ENCODE data around the gene PJA1. TPM values are rescaled to one million over a fixed set of nuclear protein-coding genes. Genes with fewer than 3 reads are reported as not detected.

Gene PJA1
- total RNA-seq, 2 experiments from 2014 or later, result 15.4 to 19.5 TPM

DNA sequence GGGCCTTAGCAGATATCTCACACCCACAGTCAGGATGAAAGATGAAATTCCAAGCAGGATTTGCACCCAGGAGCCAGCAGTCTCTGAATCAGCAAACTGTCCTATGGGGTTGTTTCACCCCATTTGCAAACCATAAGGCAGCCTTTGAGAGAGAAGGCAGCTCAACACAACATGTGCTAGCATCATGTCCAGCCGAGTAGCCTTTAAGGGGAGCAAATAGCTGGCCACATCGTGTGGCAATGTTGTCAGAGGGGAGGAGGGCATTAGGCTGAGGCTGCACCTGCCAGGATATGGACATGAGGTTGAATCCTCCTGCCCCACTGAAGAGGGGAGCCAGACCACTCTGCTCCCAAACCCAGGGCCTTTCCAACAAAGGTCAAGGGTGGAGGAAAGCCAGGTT is 20.6 kb upstream of the PJA1 start:
- CTCF ChIA-PET, result no interaction called here
- no peak for DNase-seq
- H3K36me3 Mint-ChIP-seq (ENCODE audit: low read depth), result no peaks in the 10 kb centered on the region
- no peak overlapping the region for H3K27ac Mint-ChIP-seq
- H3K4me3 Mint-ChIP-seq, result no peak overlapping the region
- POLR2A ChIA-PET, result no interaction called here
- no peaks in the 10 kb centered on the region for H3K27me3 Mint-ChIP-seq
- no peaks in the 10 kb centered on the region for H3K9me3 Mint-ChIP-seq
- no peaks in the 10 kb centered on the region for H3K4me1 Mint-ChIP-seq

GRCh38 chrX:69185141-69185540 is 19.9 kb upstream of the PJA1 start:
- Mint-ChIP-seq H3K9me3 (no peaks in the 10 kb centered on the region), H3K4me3 (no peak overlapping the region), H3K27me3 (peaks cover under 1% of the 10 kb centered on the region), H3K4me1 (no peaks in the 10 kb centered on the region), H3K36me3 (ENCODE audit: low read depth) (no peaks in the 10 kb centered on the region), H3K27ac (no peak overlapping the region)
- no peak for DNase-seq
- ChIA-PET POLR2A (no interaction called here), CTCF (no interaction called here)

DNA sequence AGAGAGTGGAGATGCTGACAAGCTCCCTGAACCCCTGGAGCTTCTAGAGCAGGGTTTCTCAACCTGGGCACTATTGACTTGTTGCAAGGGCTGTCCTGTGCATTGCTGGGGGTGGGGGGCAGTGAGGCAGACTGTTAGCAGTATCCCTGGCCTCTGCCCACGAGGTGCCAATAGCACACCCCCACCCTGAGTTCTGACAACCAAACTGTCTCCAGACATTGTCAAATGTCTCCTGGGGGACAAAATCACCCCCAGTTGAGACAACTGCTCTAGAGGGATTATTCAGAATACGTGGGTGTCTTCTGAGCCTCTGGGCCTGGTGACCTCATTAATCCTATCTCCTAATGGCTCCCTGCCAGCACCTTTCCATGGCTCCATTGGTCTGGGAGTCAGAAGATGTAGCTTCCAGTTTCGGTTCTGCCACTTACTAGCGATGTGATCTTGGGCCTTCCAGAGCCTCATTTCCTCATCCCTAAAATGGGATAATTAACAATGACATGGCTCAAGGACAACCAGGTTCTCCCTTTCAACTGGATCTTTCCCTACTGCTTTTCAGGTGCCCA is 17.6 kb upstream of the PJA1 start:
- Mint-ChIP-seq H3K9me3 (no peaks in the 10 kb centered on the region), H3K27ac (no peak overlapping the region), H3K4me3 (no peak overlapping the region), H3K27me3 (peaks cover 2% of the 10 kb centered on the region), H3K4me1 (no peaks in the 10 kb centered on the region), H3K36me3 (ENCODE audit: low read depth) (no peaks in the 10 kb centered on the region)
- ChIA-PET POLR2A (interaction anchor here (0.5 kb wide), 1 partner anchor 354 kb away, joined by 3 read pairs; the partner anchor contains the start of gene EFNB1), CTCF (no interaction called here)
- DNase-seq, result no peak

DNA sequence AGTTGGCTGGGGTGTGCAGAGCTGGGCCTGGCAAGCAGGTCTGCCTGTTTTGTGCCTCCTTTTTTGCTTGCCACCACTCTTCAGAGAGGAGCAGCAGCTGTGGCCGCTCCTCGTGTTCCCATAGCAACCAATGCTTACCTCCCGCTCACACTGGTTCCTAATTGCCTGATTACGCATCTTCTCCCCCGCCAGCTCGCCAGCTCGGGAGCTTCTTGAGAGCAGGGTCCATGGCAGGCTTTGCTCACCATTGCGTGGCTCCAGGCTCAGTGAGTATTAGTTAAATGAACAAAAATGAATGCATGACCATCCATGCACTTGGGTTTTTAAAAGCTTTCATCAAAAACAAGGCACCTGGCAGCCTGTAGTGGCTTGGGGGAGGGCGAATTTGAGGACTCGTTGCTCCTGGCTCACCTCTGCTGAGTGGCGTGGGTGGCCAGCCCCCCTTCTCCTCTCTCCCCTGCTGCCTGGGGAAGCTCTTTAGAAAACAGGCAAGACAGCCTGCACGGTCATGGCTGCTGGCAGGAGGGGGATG is 14.2 kb upstream of the PJA1 start:
- H3K36me3 Mint-ChIP-seq (ENCODE audit: low read depth), result no peaks in the 10 kb centered on the region
- CTCF ChIA-PET, result no interaction called here
- H3K27ac Mint-ChIP-seq, result no peak overlapping the region
- peaks cover 2% of the 10 kb centered on the region for H3K27me3 Mint-ChIP-seq
- H3K4me3 Mint-ChIP-seq, result no peak overlapping the region
- no peaks in the 10 kb centered on the region for H3K4me1 Mint-ChIP-seq
- POLR2A ChIA-PET, result no interaction called here
- H3K9me3 Mint-ChIP-seq, result no peaks in the 10 kb centered on the region
- no peak for DNase-seq

DNA sequence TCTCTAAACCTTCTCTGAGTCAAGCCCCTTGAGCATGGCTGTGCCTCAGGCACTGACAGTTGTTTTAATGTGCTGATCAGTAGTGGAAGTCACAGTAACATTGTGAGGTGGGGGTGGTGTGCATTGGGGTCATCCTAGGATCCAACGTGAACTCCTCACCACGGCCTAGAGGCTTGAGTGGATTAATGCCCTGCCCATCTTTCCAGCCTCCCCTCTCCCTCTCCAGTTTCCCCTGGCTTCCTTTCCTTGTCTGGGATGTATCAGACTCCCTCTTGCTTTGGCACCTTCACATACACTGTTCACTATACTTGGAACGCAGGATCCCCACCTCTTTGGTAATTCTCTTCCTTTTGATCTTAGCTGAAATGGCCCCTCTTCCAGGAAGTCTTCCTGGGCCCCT is 13.3 kb upstream of the PJA1 start:
- Mint-ChIP-seq H3K27me3 (peaks cover 2% of the 10 kb centered on the region), H3K9me3 (no peaks in the 10 kb centered on the region), H3K4me1 (no peaks in the 10 kb centered on the region), H3K36me3 (ENCODE audit: low read depth) (no peaks in the 10 kb centered on the region), H3K27ac (no peak overlapping the region), H3K4me3 (no peak overlapping the region)
- no peak for DNase-seq
- ChIA-PET CTCF (no interaction called here), POLR2A (interaction anchor here (1.2 kb wide), 1 partner anchor 13 kb away, joined by 3 read pairs; the partner anchor contains the start of gene PJA1)

DNA sequence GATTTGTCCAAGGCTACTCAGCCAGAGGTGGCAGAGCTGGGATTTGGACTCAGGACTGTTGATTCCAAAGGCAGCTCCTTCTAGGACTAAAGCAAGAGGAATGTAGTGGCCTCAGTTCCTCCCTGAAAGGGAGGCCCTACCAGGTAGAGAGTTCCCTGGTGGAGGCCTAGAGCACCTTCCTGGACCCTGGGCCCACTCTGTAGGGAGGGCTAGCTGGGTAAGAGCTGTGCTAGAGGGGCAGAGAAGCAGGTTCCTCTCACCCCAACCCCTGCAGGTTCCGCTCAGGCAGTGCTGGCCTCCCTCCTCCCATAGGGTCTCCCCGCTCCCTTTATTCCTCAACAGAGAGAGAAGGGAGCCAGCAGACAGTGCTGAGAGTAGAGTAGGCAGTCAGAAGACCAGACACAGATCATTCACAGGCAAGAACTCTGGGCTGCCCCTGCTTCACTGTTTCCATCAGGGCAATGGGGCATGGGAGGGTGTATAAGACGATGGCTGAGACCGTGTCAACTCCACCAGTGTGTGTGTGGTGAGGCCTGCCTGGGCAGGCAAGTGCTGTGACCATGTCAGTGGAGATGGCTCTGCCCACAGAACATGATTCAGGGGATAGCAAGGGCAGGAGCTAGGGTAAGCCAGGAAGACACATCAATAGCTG is 12.4 kb upstream of the PJA1 start:
- no peaks in the 10 kb centered on the region for H3K9me3 Mint-ChIP-seq
- DNase-seq, result no peak
- no peak overlapping the region for H3K4me3 Mint-ChIP-seq
- no peaks in the 10 kb centered on the region for H3K36me3 Mint-ChIP-seq (ENCODE audit: low read depth)
- ChIA-PET CTCF (no interaction called here), POLR2A (interaction anchor here (1.2 kb wide), 1 partner anchor 12 kb away, joined by 3 read pairs; the partner anchor contains the start of gene PJA1)
- H3K27me3 Mint-ChIP-seq, result peaks cover 2% of the 10 kb centered on the region
- H3K27ac Mint-ChIP-seq, result no peak overlapping the region
- no peaks in the 10 kb centered on the region for H3K4me1 Mint-ChIP-seq

DNA sequence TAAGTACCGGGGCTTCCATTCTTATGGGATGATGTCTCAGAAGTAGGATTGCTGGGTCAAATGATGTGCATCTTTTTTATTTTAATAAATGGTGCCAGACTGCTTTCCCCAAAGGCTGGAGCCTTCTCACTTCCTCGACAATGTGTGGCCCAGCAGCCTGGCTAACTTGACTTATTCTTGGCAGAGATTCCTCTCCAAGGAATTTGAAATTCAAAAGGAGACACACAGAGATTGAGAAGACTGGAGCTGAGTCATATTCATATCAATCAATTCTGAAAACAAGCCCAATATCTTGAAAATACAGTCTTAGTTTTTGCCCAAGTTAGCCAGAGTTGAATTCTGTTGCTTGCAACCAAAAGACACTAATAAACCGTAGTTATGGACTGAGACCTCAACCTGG is 10.8 kb upstream of the PJA1 start:
- no peak overlapping the region for H3K4me3 Mint-ChIP-seq
- no peak for DNase-seq
- H3K27ac Mint-ChIP-seq, result no peak overlapping the region
- ChIA-PET POLR2A (no interaction called here), CTCF (no interaction called here)
- H3K4me1 Mint-ChIP-seq, result no peaks in the 10 kb centered on the region
- no peaks in the 10 kb centered on the region for H3K9me3 Mint-ChIP-seq
- H3K27me3 Mint-ChIP-seq, result peaks cover 7% of the 10 kb centered on the region
- no peaks in the 10 kb centered on the region for H3K36me3 Mint-ChIP-seq (ENCODE audit: low read depth)

- Mint-ChIP-seq H3K9me3 (no peaks in the 10 kb centered on the region), H3K4me1 (no peaks in the 10 kb centered on the region), H3K4me3 (no peak overlapping the region), H3K36me3 (ENCODE audit: low read depth) (no peaks in the 10 kb centered on the region), H3K27me3 (peaks cover 8% of the 10 kb centered on the region), H3K27ac (no peak overlapping the region)
- ChIA-PET POLR2A (no interaction called here), CTCF (no interaction called here)
- DNase-seq, result no peak
Measured at GRCh38 chrX:69173906-69174305, 8.7 kb upstream of the PJA1 start.

- H3K36me3 Mint-ChIP-seq (ENCODE audit: low read depth), result no peaks in the 10 kb centered on the region
- CTCF ChIA-PET, result no interaction called here
- no peaks in the 10 kb centered on the region for H3K4me1 Mint-ChIP-seq
- no peaks in the 10 kb centered on the region for H3K9me3 Mint-ChIP-seq
- no peak overlapping the region for H3K4me3 Mint-ChIP-seq
- peaks cover 8% of the 10 kb centered on the region for H3K27me3 Mint-ChIP-seq
- no peak for DNase-seq
- H3K27ac Mint-ChIP-seq, result no peak overlapping the region
- POLR2A ChIA-PET, result no interaction called here
Measured at GRCh38 chrX:69172937-69173336, 7.7 kb upstream of the PJA1 start.

DNA sequence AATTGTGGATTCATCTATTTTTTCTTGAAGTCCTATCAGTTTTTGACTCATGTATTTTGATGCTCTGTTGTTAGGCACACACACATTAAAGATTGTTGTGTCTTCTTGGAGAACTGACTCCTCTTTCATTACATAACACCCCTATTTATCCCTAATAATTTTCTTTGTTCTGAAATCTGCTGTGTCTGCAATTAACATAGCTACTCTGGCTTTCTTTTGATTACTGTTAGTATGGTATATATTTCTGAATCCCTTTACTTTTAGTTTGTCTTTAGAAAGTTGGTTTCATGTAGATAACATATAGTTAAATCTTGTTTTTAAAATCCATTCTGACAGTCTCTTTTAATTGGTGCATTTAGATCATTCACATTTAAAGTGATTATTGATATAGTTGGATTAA is 5.1 kb upstream of the PJA1 start:
- ChIA-PET CTCF (no interaction called here), POLR2A (no interaction called here)

GRCh38 chrX:69163936-69164741 is 1.1 kb downstream of the PJA1 start:
- H3K36me3 Mint-ChIP-seq (ENCODE audit: low read depth), result peaks cover 17% of the 10 kb centered on the region
- H3K4me3 Mint-ChIP-seq, result peak overlapping the region; percentile 78

More for the DNA sequence above, 5.1 kb upstream of the PJA1 start:
- DNase-seq, result no peak
- Mint-ChIP-seq H3K4me1 (no peaks in the 10 kb centered on the region), H3K9me3 (no peaks in the 10 kb centered on the region), H3K27me3 (peaks cover 8% of the 10 kb centered on the region), H3K4me3 (no peak overlapping the region), H3K27ac (no peak overlapping the region), H3K36me3 (ENCODE audit: low read depth) (no peaks in the 10 kb centered on the region)

GRCh38 chrX:69162361-69162865 is 2.8 kb downstream of the PJA1 start:
- Mint-ChIP-seq H3K27me3 (no peaks in the 10 kb centered on the region), H3K36me3 (ENCODE audit: low read depth) (peaks cover 17% of the 10 kb centered on the region), H3K4me3 (no peak overlapping the region), H3K27ac (peak overlapping the region; percentile 40), H3K4me1 (peaks cover 30% of the 10 kb centered on the region), H3K9me3 (no peaks in the 10 kb centered on the region)
- no peak for DNase-seq
- ChIA-PET CTCF (no interaction called here), POLR2A (no interaction called here)

More at GRCh38 chrX:69163936-69164741, 1.1 kb downstream of the PJA1 start:
- peak; percentile 69 for DNase-seq
- Mint-ChIP-seq H3K9me3 (no peaks in the 10 kb centered on the region), H3K27ac (peak overlapping the region; percentile 65), H3K4me1 (peaks cover 30% of the 10 kb centered on the region), H3K27me3 (no peaks in the 10 kb centered on the region)
- POLR2A ChIA-PET, result no interaction called here
- CTCF ChIA-PET, result no interaction called here

DNA sequence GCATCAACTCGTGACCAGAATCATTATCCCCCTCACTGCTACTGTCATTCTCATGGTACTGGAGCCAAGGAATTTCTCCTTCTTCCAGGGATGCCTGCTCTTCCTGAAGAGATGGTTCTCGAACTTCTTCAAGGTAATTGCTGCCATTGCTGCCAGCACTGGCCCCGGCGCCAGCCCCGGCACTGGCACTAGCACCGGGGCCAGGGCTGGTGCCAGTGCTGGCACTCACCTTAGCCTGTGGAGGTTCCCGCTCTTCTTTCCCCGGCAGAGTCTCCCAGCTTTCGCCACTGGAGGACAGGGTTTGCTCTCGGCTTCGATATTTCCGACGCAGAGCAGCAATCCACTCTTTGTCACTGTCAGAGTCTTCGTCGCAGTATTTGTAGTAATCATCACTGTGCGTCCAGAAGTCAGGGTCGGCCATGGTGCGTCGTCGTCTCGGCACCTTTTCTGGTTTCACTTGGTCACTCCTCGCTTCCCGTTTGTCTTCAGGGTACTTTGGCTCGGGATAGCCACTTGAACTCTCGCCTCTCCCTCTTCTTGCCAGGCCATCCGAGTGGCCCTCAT is 3.4 kb downstream of the PJA1 start:
- Mint-ChIP-seq H3K9me3 (no peaks in the 10 kb centered on the region), H3K4me3 (no peak overlapping the region), H3K27me3 (no peaks in the 10 kb centered on the region), H3K27ac (no peak overlapping the region), H3K36me3 (ENCODE audit: low read depth) (peaks cover 17% of the 10 kb centered on the region), H3K4me1 (peaks cover 30% of the 10 kb centered on the region)
- no peak for DNase-seq
- ChIA-PET CTCF (no interaction called here), POLR2A (no interaction called here)
